Fibroblast of the aortic adventitia (primary cell): ENCODE data around the gene SIM1. TPM values are rescaled to one million over a fixed set of nuclear protein-coding genes. Genes with fewer than 3 reads are reported as not detected.

Source experiments
- DNase-seq: peaks from one replicate; pipeline ENCODE4 v3.0.0-alpha.2; 2010; ENCODE audit warnings: low read depth
- H3K4me3 ChIP-seq: 2 replicates; pipeline ENCODE4 v1.5.1; 2011; ENCODE audit warnings: low read depth, mild to moderate bottlenecking, control low read depth, low read length, moderate library complexity
- CTCF ChIP-seq: IDR thresholded peaks from 2 replicates; pipeline ENCODE4 v1.5.1; 2011; ENCODE audit warnings: mild to moderate bottlenecking, low read length, control low read depth, inconsistent platforms; ENCODE audit not compliant: insufficient read depth
- total RNA-seq: library from RNA; depleted of rRNA; stranded (reverse); fragments of >200 nt; gene quantifications from 2 replicates; pipeline ENCODE4 v1.2.3, GENCODE V29; 2012; ENCODE audit warnings: low replicate concordance

Gene SIM1
- total RNA-seq, 1 donor, result under 0.01 TPM

- H3K4me3 ChIP-seq, result no peak overlapping the region
- no peak for DNase-seq
- no peak for TF ChIP-seq CTCF
Observed at GRCh38 chr6:100465701-100466409, 1.1 kb upstream of the SIM1 start.

GRCh38 chr6:100464162-100464851 lies 414 bp downstream of the SIM1 start:
- no peak overlapping the region for H3K4me3 ChIP-seq
- no peak for TF ChIP-seq CTCF
- DNase-seq, result no peak

- no peak overlapping the region for H3K4me3 ChIP-seq
- TF ChIP-seq CTCF, result no peak
- DNase-seq, result no peak
Observed at GRCh38 chr6:100463630-100464161, 1.0 kb downstream of the SIM1 start.

- no peak for TF ChIP-seq CTCF
- no peak overlapping the region for H3K4me3 ChIP-seq
- no peak for DNase-seq
Observed at GRCh38 chr6:100462706-100463629, 1.8 kb downstream of the SIM1 start.

- no peak for DNase-seq
- no peak for TF ChIP-seq CTCF
- H3K4me3 ChIP-seq, result no peak overlapping the region
Observed at GRCh38 chr6:100461917-100462705, 2.6 kb downstream of the SIM1 start.
